Measurements from ENCODE around the gene C15orf62. TPM values are rescaled to one million over a fixed set of nuclear protein-coding genes. Genes with fewer than 3 reads are reported as not detected.

C15orf62 gene
- total RNA-seq, 1 donor from 2014 or later, result 0.63 TPM

- TF ChIP-seq CTCF (conservative IDR thresholded peaks at IDR 0.05; ENCODE audit: low read depth, low read length), result no peak
- H3K4me3 ChIP-seq (ENCODE audit: low read depth, low read length), result peak within 1 kb of the TSS; percentile 87
- no peak for DNase-seq (ENCODE audit: low read depth)
These were observed 14.6 kb upstream of the C15orf62 start, which contains the start of gene RMDN3 for GRCh38 chr15:40754883-40755811. Gene RMDN3 (minus strand): TSS chr15:40755254. CDS start chr15:40754783, 471 bp downstream.

GRCh38 chr15:40755812-40756208 lies 14.0 kb upstream of the C15orf62 start:
- TF ChIP-seq CTCF (conservative IDR thresholded peaks at IDR 0.05; ENCODE audit: low read depth, low read length), result no peak
- no peak for DNase-seq (ENCODE audit: low read depth)
- H3K4me3 ChIP-seq (ENCODE audit: low read depth, low read length), result peak overlapping the region; percentile 87

GRCh38 chr15:40756938-40757337 lies 12.8 kb upstream of the C15orf62 start:
- H3K4me3 ChIP-seq (ENCODE audit: low read depth, low read length), result no peak overlapping the region
- DNase-seq (ENCODE audit: low read depth), result no peak
- no peak for TF ChIP-seq CTCF (conservative IDR thresholded peaks at IDR 0.05; ENCODE audit: low read depth, low read length)

GRCh38 chr15:40759961-40760360 lies 9.8 kb upstream of the C15orf62 start:
- no peak overlapping the region for H3K4me3 ChIP-seq (ENCODE audit: low read depth, low read length)
- DNase-seq (ENCODE audit: low read depth), result no peak
- no peak for TF ChIP-seq CTCF (conservative IDR thresholded peaks at IDR 0.05; ENCODE audit: low read depth, low read length)

- TF ChIP-seq CTCF (conservative IDR thresholded peaks at IDR 0.05; ENCODE audit: low read depth, low read length), result no peak
- DNase-seq (ENCODE audit: low read depth), result no peak
These were observed 6.6 kb upstream of the C15orf62 start for GRCh38 chr15:40762919-40763800.

DNA sequence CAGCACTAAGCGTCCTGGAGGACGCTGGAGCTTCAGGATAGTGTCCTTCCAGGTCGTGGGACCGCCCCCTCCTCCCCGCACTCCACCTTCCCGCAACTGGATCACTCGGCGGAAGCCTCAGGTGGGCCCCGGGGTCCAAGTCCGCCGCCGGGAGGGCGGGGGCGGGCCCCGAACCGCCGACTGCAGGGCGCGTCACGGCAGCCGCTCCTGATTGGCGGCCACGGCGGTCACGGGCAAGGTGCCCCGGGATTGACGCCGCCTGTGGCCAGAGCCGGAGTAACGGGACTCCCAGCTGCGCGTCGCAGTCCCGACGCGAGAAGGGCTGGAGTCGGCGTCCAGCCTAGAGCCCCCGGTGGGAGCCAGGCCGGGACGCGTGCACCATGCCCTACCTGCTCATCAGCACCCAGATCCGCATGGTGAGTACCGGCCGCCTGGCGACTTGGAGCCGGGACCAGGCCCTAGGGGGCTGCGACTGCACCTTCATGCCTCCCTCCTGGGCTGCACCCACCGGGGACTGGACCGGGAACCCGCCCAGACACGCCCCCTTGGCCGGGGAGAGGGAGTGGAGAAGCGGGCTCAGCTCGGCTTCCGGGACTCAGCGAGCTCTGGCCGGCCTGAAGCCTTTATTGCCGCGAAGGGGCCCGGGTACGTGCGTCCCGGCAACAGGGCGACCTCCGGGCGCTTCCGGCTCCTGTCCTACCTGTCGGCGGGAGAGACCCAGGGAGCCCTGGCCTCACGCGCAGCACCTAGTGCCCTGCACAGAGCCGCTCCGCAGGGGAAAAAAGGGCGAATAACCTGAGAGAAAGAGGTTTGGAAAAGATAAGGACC lies 5.8 kb upstream of the C15orf62 start, which contains the start of gene GCHFR:
TSS of gene GCHFR (plus strand) at position 268 of the 828 bp plus-strand sequence. CDS start at position 381, 113 bp downstream.
- no peak for DNase-seq (ENCODE audit: low read depth)
- peak within 1 kb of the TSS; percentile 64 for H3K4me3 ChIP-seq (ENCODE audit: low read depth, low read length)
- peak; percentile 29 for TF ChIP-seq CTCF (conservative IDR thresholded peaks at IDR 0.05; ENCODE audit: low read depth, low read length)

More at GRCh38 chr15:40762919-40763800, 6.6 kb upstream of the C15orf62 start:
- peak overlapping the region; percentile 64 for H3K4me3 ChIP-seq (ENCODE audit: low read depth, low read length)
